Natural killer cell (primary cell): ENCODE data around the gene MBD5. TPM values are rescaled to one million over a fixed set of nuclear protein-coding genes. Genes with fewer than 3 reads are reported as not detected.

Source experiments
- ATAC-seq, 3 donors: fragments of 150-1000 bp in 2 of 3; fragments of 200-7000 bp in 1 of 3; cut with Tn5 transposase; 1 replicate in 1 of 3; 2 replicates in 2 of 3; pipeline ENCODE4 v1.10.0; 2021; ENCODE audit warnings: mild to moderate bottlenecking in 2 of 3, moderate library complexity in 2 of 3
- DNase-seq, 2 donors: peaks; one replicate each; pipeline versions ENCODE4 v3.0.0 to v3.0.0-alpha.2; 2013 to 2021; ENCODE audit warnings: mixed read lengths in 1 of 2
- H3K27ac ChIP-seq: one replicate; pipeline ENCODE4 v1.5.1; 2013; ENCODE audit warnings: mild to moderate bottlenecking, low read length
- H3K27me3 ChIP-seq: one replicate; pipeline ENCODE4 v1.6.1; 2013; ENCODE audit warnings: low read length; ENCODE audit not compliant: control insufficient read depth, insufficient read depth
- H3K36me3 ChIP-seq: one replicate; pipeline ENCODE4 v1.6.1; 2013; ENCODE audit warnings: low read length; ENCODE audit not compliant: control insufficient read depth, insufficient read depth
- H3K4me1 ChIP-seq: one replicate; pipeline ENCODE4 v1.6.1; 2013; ENCODE audit warnings: low read length; ENCODE audit not compliant: control insufficient read depth, insufficient read depth
- H3K4me3 ChIP-seq: one replicate; pipeline ENCODE4 v1.5.1; 2013; ENCODE audit warnings: low read length
- H3K9me3 ChIP-seq: one replicate; pipeline ENCODE4 v1.6.1; 2013; ENCODE audit warnings: low read length; ENCODE audit not compliant: control insufficient read depth, insufficient read depth
- H3K27ac Mint-ChIP-seq, 2 donors: one replicate each; pipeline ENCODE4 v1.8.0; 2022; ENCODE audit warnings: mild to moderate bottlenecking in 2 of 2, mixed read lengths in 2 of 2, moderate library complexity in 1 of 2
- H3K27me3 Mint-ChIP-seq, 2 donors: one replicate each; pipeline ENCODE4 v1.8.0; 2022; ENCODE audit warnings: low read depth in 2 of 2, mixed read lengths in 2 of 2
- H3K36me3 Mint-ChIP-seq: one replicate; pipeline ENCODE4 v1.8.0; 2022; ENCODE audit warnings: mixed read lengths
- H3K4me1 Mint-ChIP-seq, 2 donors: one replicate each; pipeline ENCODE4 v1.8.0; 2022; ENCODE audit warnings: mixed read lengths in 2 of 2
- H3K4me3 Mint-ChIP-seq: one replicate; pipeline ENCODE4 v1.8.0; 2022; ENCODE audit warnings: mild to moderate bottlenecking, moderate library complexity, mixed read lengths
- H3K9me3 Mint-ChIP-seq, 2 donors: one replicate each; pipeline ENCODE4 v1.8.0; 2022; ENCODE audit warnings: mixed read lengths in 2 of 2
- WGBS: methylation state at CpG from one replicate; pipeline ENCODE4 v1.1.7; 2013; ENCODE audit warnings: missing lambda C conversion rate; ENCODE audit not compliant: insufficient coverage; 5-methylcytosine and 5-hydroxymethylcytosine counted together
- intact Hi-C: fragments of 100-400 bp; cut with micrococcal nuclease; formaldehyde crosslinking; loops from one replicate; pipeline ENCODE4 v1.14.2; 2022
- total RNA-seq, 4 donors: library from RNA; stranded (reverse); fragments of 120-200 nt in 1 of 4; gene quantifications; one replicate each; pipeline versions ENCODE4 v1.2.3 to v1.2.4, GENCODE V29; 2013 to 2022
- TF ChIP-seq, protein P1 (sequence below): fragments of 200-600 bp; IDR thresholded peaks from one replicate; pipeline ENCODE4 v1.8.0; 2022; ENCODE audit warnings: antibody characterized with exemption

MBD5 gene
- total RNA-seq, 3 donors from 2014 or later (not counting 1 experiment from before 2014, with no cell fraction given): 83.8 to 96.3 (median 89.7) TPM

DNA sequence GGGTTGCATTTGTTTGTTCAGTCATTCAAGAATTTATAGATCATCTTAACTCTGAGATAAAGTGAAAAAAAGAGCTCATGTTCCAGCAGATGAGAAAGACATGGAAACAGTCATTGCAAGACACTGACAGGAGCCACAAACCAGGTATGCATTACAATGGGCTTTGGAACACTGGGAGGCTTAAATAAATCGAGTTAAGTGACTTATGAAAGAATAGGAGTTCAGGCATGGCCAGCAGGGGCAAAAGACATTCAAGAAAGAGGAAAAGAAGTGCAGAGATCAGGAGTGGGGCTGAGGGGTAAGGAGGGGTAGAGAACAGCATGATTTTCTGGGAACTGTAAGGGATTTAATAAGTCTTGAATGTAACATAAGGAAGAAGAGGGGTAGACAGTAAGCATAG, 502.4 kb downstream of the MBD5 start:
- Mint-ChIP-seq H3K9me3 (no peaks in the 10 kb centered on the region), H3K4me3 (no peak overlapping the region), H3K27ac (no peak overlapping the region), H3K4me1 (peaks cover 10 to 29% of the 10 kb centered on the region in 2 donors), H3K27me3 (no peaks in the 10 kb centered on the region), H3K36me3 (no peaks in the 10 kb centered on the region)
- no peak for DNase-seq
- 74% methylated on average over 1 of the region's 1 CpG for WGBS
- no peaks in the 10 kb centered on the region for H3K9me3 ChIP-seq
- no peak overlapping the region for H3K4me3 ChIP-seq
- no peak for ATAC-seq
- no peaks in the 10 kb centered on the region for H3K36me3 ChIP-seq
- TF ChIP-seq, protein P1, sequence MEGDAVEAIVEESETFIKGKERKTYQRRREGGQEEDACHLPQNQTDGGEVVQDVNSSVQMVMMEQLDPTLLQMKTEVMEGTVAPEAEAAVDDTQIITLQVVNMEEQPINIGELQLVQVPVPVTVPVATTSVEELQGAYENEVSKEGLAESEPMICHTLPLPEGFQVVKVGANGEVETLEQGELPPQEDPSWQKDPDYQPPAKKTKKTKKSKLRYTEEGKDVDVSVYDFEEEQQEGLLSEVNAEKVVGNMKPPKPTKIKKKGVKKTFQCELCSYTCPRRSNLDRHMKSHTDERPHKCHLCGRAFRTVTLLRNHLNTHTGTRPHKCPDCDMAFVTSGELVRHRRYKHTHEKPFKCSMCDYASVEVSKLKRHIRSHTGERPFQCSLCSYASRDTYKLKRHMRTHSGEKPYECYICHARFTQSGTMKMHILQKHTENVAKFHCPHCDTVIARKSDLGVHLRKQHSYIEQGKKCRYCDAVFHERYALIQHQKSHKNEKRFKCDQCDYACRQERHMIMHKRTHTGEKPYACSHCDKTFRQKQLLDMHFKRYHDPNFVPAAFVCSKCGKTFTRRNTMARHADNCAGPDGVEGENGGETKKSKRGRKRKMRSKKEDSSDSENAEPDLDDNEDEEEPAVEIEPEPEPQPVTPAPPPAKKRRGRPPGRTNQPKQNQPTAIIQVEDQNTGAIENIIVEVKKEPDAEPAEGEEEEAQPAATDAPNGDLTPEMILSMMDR: no peak
- H3K4me1 ChIP-seq: peaks cover 19% of the 10 kb centered on the region
- H3K27ac ChIP-seq: no peak overlapping the region
- H3K27me3 ChIP-seq: no peaks in the 10 kb centered on the region
- intact Hi-C loops: no loop called here

DNA sequence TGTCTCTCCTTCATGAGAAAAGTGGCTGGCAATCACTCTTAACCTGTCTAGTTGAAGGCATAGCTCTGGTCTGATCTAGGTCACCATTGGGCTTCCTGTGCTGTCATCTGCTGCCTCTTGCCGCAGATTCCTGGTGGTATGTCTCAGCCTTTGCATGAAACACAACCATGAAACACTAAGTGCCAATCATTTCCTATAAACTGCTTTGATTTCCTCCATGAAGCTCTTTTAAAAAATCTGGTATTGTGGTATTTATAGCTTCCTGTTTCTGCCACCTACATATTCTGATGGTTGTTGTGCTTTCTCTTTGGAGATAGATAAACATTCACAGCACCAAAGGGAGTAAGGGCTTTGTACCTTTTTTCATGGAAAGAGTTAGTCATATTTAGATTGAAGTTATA, 503.6 kb downstream of the MBD5 start:
- H3K36me3 Mint-ChIP-seq: no peaks in the 10 kb centered on the region
- peaks cover 10 to 30% of the 10 kb centered on the region in 2 donors for H3K4me1 Mint-ChIP-seq
- intact Hi-C loops: no loop called here
- ATAC-seq (peak; percentile 53 to 82 (median 68)), DNase-seq (peak in 1 of 2 donors; percentile 85)
- no peak overlapping the region for H3K4me3 Mint-ChIP-seq
- H3K27ac ChIP-seq: peak overlapping the region; percentile 16
- no peaks in the 10 kb centered on the region for H3K9me3 ChIP-seq
- no peaks in the 10 kb centered on the region for H3K27me3 ChIP-seq
- no peaks in the 10 kb centered on the region for H3K9me3 Mint-ChIP-seq
- TF ChIP-seq, protein P1: no peak
- 5% methylated on average over 1 of the region's 1 CpG for WGBS
- H3K4me1 ChIP-seq: peaks cover 19% of the 10 kb centered on the region
- no peaks in the 10 kb centered on the region for H3K36me3 ChIP-seq
- H3K4me3 ChIP-seq: no peak overlapping the region
- no peaks in the 10 kb centered on the region for H3K27me3 Mint-ChIP-seq
- peak overlapping the region in 1 of 2 donors; percentile 52 for H3K27ac Mint-ChIP-seq

DNA sequence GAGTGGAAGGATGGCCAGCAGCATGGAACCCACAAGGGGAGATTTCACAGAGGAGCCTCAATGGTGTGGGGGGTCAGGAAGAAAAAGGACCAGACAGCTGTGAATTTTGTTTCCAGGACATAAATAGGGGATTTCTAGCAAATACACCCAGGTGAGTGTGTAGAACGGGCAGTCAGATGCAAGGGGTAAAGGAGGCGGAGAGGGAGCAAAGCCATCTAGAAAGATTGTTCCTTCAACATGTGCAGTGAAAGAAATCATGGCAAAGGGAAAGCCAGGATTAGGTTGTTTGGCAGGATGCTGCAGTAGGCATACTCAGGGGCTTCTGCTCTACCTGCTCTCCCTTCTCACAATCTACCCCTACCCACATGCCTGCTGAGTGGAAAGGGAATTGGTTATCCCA, 504.2 kb downstream of the MBD5 start:
- H3K36me3 Mint-ChIP-seq: no peaks in the 10 kb centered on the region
- no peak overlapping the region for H3K4me3 ChIP-seq
- TF ChIP-seq, protein P1: no peak

More for the DNA sequence above, 504.2 kb downstream of the MBD5 start:
- H3K9me3 ChIP-seq: no peaks in the 10 kb centered on the region
- peaks cover 19% of the 10 kb centered on the region for H3K4me1 ChIP-seq
- no peaks in the 10 kb centered on the region for H3K9me3 Mint-ChIP-seq
- no peaks in the 10 kb centered on the region for H3K36me3 ChIP-seq
- peak overlapping the region; percentile 16 for H3K27ac ChIP-seq
- H3K27ac Mint-ChIP-seq: peak overlapping the region in 1 of 2 donors; percentile 52
- H3K4me1 Mint-ChIP-seq: peaks cover 10 to 36% of the 10 kb centered on the region in 2 donors
- 93% methylated on average over 2 of the region's 2 CpGs for WGBS
- ATAC-seq: no peak
- no peak for DNase-seq
- intact Hi-C loops: no loop called here
- H3K4me3 Mint-ChIP-seq: no peak overlapping the region
- H3K27me3 Mint-ChIP-seq: peaks cover 0 to 2% of the 10 kb centered on the region in 2 donors
- H3K27me3 ChIP-seq: no peaks in the 10 kb centered on the region
